Measurements from ENCODE around the gene HELZ. TPM values are rescaled to one million over a fixed set of nuclear protein-coding genes. Genes with fewer than 3 reads are reported as not detected.

HELZ gene
- polyA plus RNA-seq, 1 of the 3 experiments (the other 2 are of a cell fraction): 4.3 TPM

- Histone ChIP-seq H3K4me3 (ENCODE audit: low read depth in 2 of 2, low read length in 1 of 2) (no peak overlapping the region), H3K9ac (no peak overlapping the region), H4K20me1 (ENCODE audit: insufficient read depth) (no peaks in the 10 kb centered on the region), H3K4me1 (ENCODE audit: control insufficient read depth in 1 of 2, insufficient read depth in 2 of 2, low read depth in 1 of 2, low read length in 1 of 2) (no peaks in the 10 kb centered on the region; a peak in 1 of 4 replicates), H3K36me3 (replicated peaks in 1 of 2; ENCODE audit: control insufficient read depth in 1 of 2, insufficient read depth in 2 of 2, low read length in 1 of 2) (no peaks in the 10 kb centered on the region), H3K9me3 (no peaks in the 10 kb centered on the region), H3K27me3 (ENCODE audit: insufficient read depth) (no peaks in the 10 kb centered on the region), H3K27ac (ENCODE audit: low read depth in 2 of 2, low read length in 1 of 2) (no peak overlapping the region), H2AFZ (ENCODE audit: low read depth) (no peak overlapping the region), H3K79me2 (ENCODE audit: insufficient read depth) (no peaks in the 10 kb centered on the region), H3F3A (replicated peaks; ENCODE audit: insufficient read depth) (no peaks in the 10 kb centered on the region), H3K9me2 (no peaks in the 10 kb centered on the region), H3K4me2 (no peak overlapping the region)
- ChIA-PET POLR2A (no interaction called here), CTCF (interaction anchor here (1.3 to 1.5 kb wide), 2 partner anchors 12 to 116 kb away, joined by 3 read pairs; no protein-coding TSS in a partner anchor)
- DNase-seq: no peak
- TF ChIP-seq TEAD4 (IDR thresholded peaks at IDR 0.05; ENCODE audit: borderline replicate concordance, insufficient read depth): no peak
- TF ChIP-seq SMC3 (IDR thresholded peaks at IDR 0.05; ENCODE audit: low read depth, low read length): no peak
- TF ChIP-seq MEF2A (IDR thresholded peaks at IDR 0.05; ENCODE audit: borderline replicate concordance, low read depth): no peak
- no peak for TF ChIP-seq EP300 (IDR thresholded peaks at IDR 0.05; ENCODE audit: borderline replicate concordance in 1 of 2, low read depth in 1 of 2, low read length in 1 of 2)
- TF ChIP-seq, protein P1, sequence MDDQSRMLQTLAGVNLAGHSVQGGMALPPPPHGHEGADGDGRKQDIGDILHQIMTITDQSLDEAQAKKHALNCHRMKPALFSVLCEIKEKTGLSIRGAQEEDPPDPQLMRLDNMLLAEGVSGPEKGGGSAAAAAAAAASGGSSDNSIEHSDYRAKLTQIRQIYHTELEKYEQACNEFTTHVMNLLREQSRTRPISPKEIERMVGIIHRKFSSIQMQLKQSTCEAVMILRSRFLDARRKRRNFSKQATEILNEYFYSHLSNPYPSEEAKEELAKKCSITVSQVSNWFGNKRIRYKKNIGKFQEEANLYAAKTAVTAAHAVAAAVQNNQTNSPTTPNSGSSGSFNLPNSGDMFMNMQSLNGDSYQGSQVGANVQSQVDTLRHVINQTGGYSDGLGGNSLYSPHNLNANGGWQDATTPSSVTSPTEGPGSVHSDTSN (IDR thresholded peaks at IDR 0.05): no peak
- no peak for TF ChIP-seq MXI1 (IDR thresholded peaks at IDR 0.05; ENCODE audit: low read depth, low read length)
- no peak for TF ChIP-seq RAD21 (IDR thresholded peaks at IDR 0.05; ENCODE audit: low read length)
- TF ChIP-seq FOSL2 (IDR thresholded peaks at IDR 0.05; ENCODE audit: borderline replicate concordance, low read depth): no peak
- no peak for TF ChIP-seq SIN3A (IDR thresholded peaks at IDR 0.05; ENCODE audit: borderline replicate concordance, low read depth, low read length)
- TF ChIP-seq GABPA (IDR thresholded peaks at IDR 0.05; ENCODE audit: low read depth): no peak
- TF ChIP-seq, protein P2, sequence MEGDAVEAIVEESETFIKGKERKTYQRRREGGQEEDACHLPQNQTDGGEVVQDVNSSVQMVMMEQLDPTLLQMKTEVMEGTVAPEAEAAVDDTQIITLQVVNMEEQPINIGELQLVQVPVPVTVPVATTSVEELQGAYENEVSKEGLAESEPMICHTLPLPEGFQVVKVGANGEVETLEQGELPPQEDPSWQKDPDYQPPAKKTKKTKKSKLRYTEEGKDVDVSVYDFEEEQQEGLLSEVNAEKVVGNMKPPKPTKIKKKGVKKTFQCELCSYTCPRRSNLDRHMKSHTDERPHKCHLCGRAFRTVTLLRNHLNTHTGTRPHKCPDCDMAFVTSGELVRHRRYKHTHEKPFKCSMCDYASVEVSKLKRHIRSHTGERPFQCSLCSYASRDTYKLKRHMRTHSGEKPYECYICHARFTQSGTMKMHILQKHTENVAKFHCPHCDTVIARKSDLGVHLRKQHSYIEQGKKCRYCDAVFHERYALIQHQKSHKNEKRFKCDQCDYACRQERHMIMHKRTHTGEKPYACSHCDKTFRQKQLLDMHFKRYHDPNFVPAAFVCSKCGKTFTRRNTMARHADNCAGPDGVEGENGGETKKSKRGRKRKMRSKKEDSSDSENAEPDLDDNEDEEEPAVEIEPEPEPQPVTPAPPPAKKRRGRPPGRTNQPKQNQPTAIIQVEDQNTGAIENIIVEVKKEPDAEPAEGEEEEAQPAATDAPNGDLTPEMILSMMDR (IDR thresholded peaks at IDR 0.05): no peak
- TF ChIP-seq USF2 (IDR thresholded peaks at IDR 0.05; ENCODE audit: borderline replicate concordance, low read depth, low read length): no peak
- TF ChIP-seq GATA2 (CRISPR knock-in tag; IDR thresholded peaks at IDR 0.05): no peak
- TF ChIP-seq JUND (IDR thresholded peaks at IDR 0.05): no peak
- TF ChIP-seq TCF12 (IDR thresholded peaks at IDR 0.05): no peak
- 83% methylated on average over 7 of the region's 7 CpGs for WGBS (ENCODE audit: low lambda C conversion rate)
Measured at GRCh38 chr17:67262435-67263117, 17.6 kb upstream of the HELZ start.
